Measurements from ENCODE around the gene IL18BP.

Gene IL18BP

GRCh38 chr11:71987521-71987920, 11.2 kb upstream of the IL18BP start:
- no peak overlapping the region for H3K27ac ChIP-seq
- TF ChIP-seq, protein P1, sequence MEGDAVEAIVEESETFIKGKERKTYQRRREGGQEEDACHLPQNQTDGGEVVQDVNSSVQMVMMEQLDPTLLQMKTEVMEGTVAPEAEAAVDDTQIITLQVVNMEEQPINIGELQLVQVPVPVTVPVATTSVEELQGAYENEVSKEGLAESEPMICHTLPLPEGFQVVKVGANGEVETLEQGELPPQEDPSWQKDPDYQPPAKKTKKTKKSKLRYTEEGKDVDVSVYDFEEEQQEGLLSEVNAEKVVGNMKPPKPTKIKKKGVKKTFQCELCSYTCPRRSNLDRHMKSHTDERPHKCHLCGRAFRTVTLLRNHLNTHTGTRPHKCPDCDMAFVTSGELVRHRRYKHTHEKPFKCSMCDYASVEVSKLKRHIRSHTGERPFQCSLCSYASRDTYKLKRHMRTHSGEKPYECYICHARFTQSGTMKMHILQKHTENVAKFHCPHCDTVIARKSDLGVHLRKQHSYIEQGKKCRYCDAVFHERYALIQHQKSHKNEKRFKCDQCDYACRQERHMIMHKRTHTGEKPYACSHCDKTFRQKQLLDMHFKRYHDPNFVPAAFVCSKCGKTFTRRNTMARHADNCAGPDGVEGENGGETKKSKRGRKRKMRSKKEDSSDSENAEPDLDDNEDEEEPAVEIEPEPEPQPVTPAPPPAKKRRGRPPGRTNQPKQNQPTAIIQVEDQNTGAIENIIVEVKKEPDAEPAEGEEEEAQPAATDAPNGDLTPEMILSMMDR (IDR thresholded peaks at IDR 0.05) = no peak
- no peak overlapping the region for H3K9ac ChIP-seq
- peaks cover 2% of the 10 kb centered on the region for H3K79me2 ChIP-seq
- H3K4me2 ChIP-seq (ENCODE audit: low read length) = no peak overlapping the region
- H3K4me3 ChIP-seq (ENCODE audit: low read depth, low read length) = no peak overlapping the region
- H3K36me3 ChIP-seq (ENCODE audit: control insufficient read depth, insufficient read depth, low read length) = no peaks in the 10 kb centered on the region
- H2AFZ ChIP-seq = no peak overlapping the region
- no peaks in the 10 kb centered on the region for H3K27me3 ChIP-seq (ENCODE audit: control insufficient read depth, insufficient read depth, low read length)
- H3K9me3 ChIP-seq (ENCODE audit: control insufficient read depth, low read length) = no peaks in the 10 kb centered on the region
- H3K4me1 ChIP-seq = no peaks in the 10 kb centered on the region

GRCh38 chr11:71988050-71988449, 10.7 kb upstream of the IL18BP start:
- Histone ChIP-seq H2AFZ (no peak overlapping the region), H3K4me1 (no peaks in the 10 kb centered on the region), H3K9me3 (ENCODE audit: control insufficient read depth, low read length) (no peaks in the 10 kb centered on the region), H3K4me2 (ENCODE audit: low read length) (no peak overlapping the region), H3K27me3 (ENCODE audit: control insufficient read depth, insufficient read depth, low read length) (no peaks in the 10 kb centered on the region), H3K79me2 (peaks cover 2% of the 10 kb centered on the region), H3K36me3 (ENCODE audit: control insufficient read depth, insufficient read depth, low read length) (no peaks in the 10 kb centered on the region), H3K27ac (no peak overlapping the region), H3K9ac (no peak overlapping the region), H3K4me3 (ENCODE audit: low read depth, low read length) (no peak overlapping the region)
- TF ChIP-seq, protein P1 (IDR thresholded peaks at IDR 0.05) = no peak

- Histone ChIP-seq H3K4me2 (ENCODE audit: low read length) (no peak overlapping the region), H3K27me3 (ENCODE audit: control insufficient read depth, insufficient read depth, low read length) (no peaks in the 10 kb centered on the region), H3K9ac (no peak overlapping the region), H3K4me1 (no peaks in the 10 kb centered on the region), H3K9me3 (ENCODE audit: control insufficient read depth, low read length) (no peaks in the 10 kb centered on the region), H3K27ac (no peak overlapping the region), H2AFZ (no peak overlapping the region), H3K79me2 (no peaks in the 10 kb centered on the region), H3K4me3 (ENCODE audit: low read depth, low read length) (no peak overlapping the region), H3K36me3 (ENCODE audit: control insufficient read depth, insufficient read depth, low read length) (no peaks in the 10 kb centered on the region)
- TF ChIP-seq, protein P1 (IDR thresholded peaks at IDR 0.05) = no peak
Observed at GRCh38 chr11:71990701-71991100, 8.0 kb upstream of the IL18BP start.

DNA sequence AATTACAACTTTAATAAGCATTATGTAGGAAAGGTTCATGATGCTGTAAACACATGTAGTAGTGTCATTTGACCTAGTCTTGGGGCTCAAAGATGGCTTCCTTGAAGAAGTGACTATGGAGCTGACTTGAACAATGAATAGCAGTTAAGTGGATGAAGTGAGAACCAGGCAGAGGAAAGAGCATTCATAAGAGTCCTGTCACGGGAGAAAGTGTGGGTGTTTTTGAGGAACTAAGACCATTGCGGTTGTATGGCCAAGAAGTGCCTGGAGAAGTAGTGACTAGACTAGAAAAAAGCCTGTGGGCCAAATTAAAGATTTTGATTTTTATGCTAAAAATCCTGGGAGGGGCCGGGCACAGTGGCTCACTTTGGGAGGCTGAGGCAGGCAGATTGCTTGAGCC, 7.2 kb upstream of the IL18BP start:
- Histone ChIP-seq H3K79me2 (no peaks in the 10 kb centered on the region), H2AFZ (no peak overlapping the region), H3K4me1 (no peaks in the 10 kb centered on the region), H3K4me2 (ENCODE audit: low read length) (no peak overlapping the region), H3K27ac (no peak overlapping the region), H3K27me3 (ENCODE audit: control insufficient read depth, insufficient read depth, low read length) (no peaks in the 10 kb centered on the region), H3K9me3 (ENCODE audit: control insufficient read depth, low read length) (no peaks in the 10 kb centered on the region), H3K4me3 (ENCODE audit: low read depth, low read length) (no peak overlapping the region), H3K9ac (no peak overlapping the region), H3K36me3 (ENCODE audit: control insufficient read depth, insufficient read depth, low read length) (no peaks in the 10 kb centered on the region)
- TF ChIP-seq, protein P1 (IDR thresholded peaks at IDR 0.05) = no peak

DNA sequence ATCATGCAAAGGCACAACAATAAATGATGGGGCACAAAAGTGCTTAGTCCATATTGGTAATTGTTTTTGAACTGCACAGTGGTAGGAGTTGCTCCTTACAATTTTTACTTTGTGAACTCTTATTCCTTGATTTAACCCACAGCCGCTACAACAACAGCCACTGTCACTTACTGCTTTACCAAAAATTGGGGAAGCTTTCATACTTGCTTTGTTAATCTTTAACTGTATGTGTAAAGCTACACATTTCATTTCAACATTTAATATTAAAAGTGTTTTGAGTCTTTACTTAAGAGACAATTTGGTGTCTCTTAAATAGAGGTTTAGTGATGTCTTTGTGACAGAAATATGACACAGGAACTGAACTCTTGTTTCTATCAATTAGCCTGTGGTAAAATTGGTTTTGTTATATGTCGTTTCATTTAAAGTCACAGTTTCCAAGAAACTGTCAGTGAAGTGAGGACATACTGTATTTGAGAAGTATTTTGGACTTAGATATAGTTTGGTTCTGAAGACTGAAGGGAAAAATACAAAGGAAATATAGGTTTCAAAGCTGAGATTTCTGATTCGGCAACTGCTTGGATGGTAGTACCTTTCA, 6.5 kb upstream of the IL18BP start:
- Histone ChIP-seq H2AFZ (no peak overlapping the region), H3K36me3 (ENCODE audit: control insufficient read depth, insufficient read depth, low read length) (no peaks in the 10 kb centered on the region)
- TF ChIP-seq, protein P1 (IDR thresholded peaks at IDR 0.05) = no peak

More for the DNA sequence above, 6.5 kb upstream of the IL18BP start:
- no peaks in the 10 kb centered on the region for H3K79me2 ChIP-seq
- no peak overlapping the region for H3K9ac ChIP-seq
- H3K9me3 ChIP-seq (ENCODE audit: control insufficient read depth, low read length) = no peaks in the 10 kb centered on the region
- H3K4me1 ChIP-seq = no peaks in the 10 kb centered on the region
- H3K4me2 ChIP-seq (ENCODE audit: low read length) = no peak overlapping the region
- no peaks in the 10 kb centered on the region for H3K27me3 ChIP-seq (ENCODE audit: control insufficient read depth, insufficient read depth, low read length)
- no peak overlapping the region for H3K4me3 ChIP-seq (ENCODE audit: low read depth, low read length)
- no peak overlapping the region for H3K27ac ChIP-seq
